HEK293 (cell line): Measurements from ENCODE around the gene IL3RA.

Source experiments
- GLI2 ChIP-seq: fragments of 450-650 bp; formaldehyde crosslinking; IDR thresholded peaks from 2 replicates; pipeline ENCODE4; 2017; ENCODE audit warnings: missing biosample characterization, missing genetic modification characterization, low read depth, borderline replicate concordance
- INSM2 ChIP-seq: fragments of 450-650 bp; formaldehyde crosslinking; IDR thresholded peaks from 2 replicates; pipeline ENCODE4 v1.5.1; 2016; ENCODE audit warnings: missing biosample characterization, missing genetic modification characterization
- KLF8 ChIP-seq: fragments of 450-650 bp; formaldehyde crosslinking; IDR thresholded peaks from 2 replicates; pipeline ENCODE4 v1.5.1; 2016; ENCODE audit warnings: missing biosample characterization, missing genetic modification characterization
- MYNN ChIP-seq: fragments of 450-650 bp; formaldehyde crosslinking; IDR thresholded peaks from 2 replicates; pipeline ENCODE4 v1.5.1; 2016; ENCODE audit warnings: missing biosample characterization, missing genetic modification characterization, borderline replicate concordance
- PATZ1 ChIP-seq: fragments of 450-650 bp; formaldehyde crosslinking; IDR thresholded peaks from 2 replicates; pipeline ENCODE4 v1.5.1; 2016; ENCODE audit warnings: missing biosample characterization, missing genetic modification characterization
- PRDM1 ChIP-seq: fragments of 450-650 bp; formaldehyde crosslinking; IDR thresholded peaks from 2 replicates; pipeline ENCODE4; 2016; ENCODE audit warnings: missing biosample characterization, missing genetic modification characterization
- REPIN1 ChIP-seq: fragments of 450-650 bp; formaldehyde crosslinking; IDR thresholded peaks from 2 replicates; pipeline ENCODE4 v1.5.1; 2017; ENCODE audit warnings: missing biosample characterization, missing genetic modification characterization, low read depth
- SCRT2 ChIP-seq: fragments of 450-650 bp; formaldehyde crosslinking; IDR thresholded peaks from 2 replicates; pipeline ENCODE4 v1.5.1; 2016; ENCODE audit warnings: missing biosample characterization, missing genetic modification characterization
- ZBTB44 ChIP-seq: fragments of 450-650 bp; IDR thresholded peaks from 2 replicates; pipeline ENCODE4 v1.5.1; 2018; ENCODE audit warnings: missing biosample characterization, mild to moderate bottlenecking, missing genetic modification characterization
- ZBTB49 ChIP-seq: fragments of 450-650 bp; formaldehyde crosslinking; IDR thresholded peaks from 2 replicates; pipeline ENCODE4 v1.5.1; 2016; ENCODE audit warnings: missing biosample characterization, missing genetic modification characterization, low read depth
- ZBTB6 ChIP-seq: fragments of 450-650 bp; formaldehyde crosslinking; IDR thresholded peaks from 2 replicates; pipeline ENCODE4 v1.5.1; 2017; ENCODE audit warnings: missing biosample characterization, missing genetic modification characterization
- ZNF211 ChIP-seq: fragments of 450-650 bp; formaldehyde crosslinking; IDR thresholded peaks from 2 replicates; pipeline ENCODE4 v1.5.1; 2016; ENCODE audit warnings: low read depth, missing biosample characterization, missing genetic modification characterization
- ZNF24 ChIP-seq: fragments of 450-650 bp; formaldehyde crosslinking; IDR thresholded peaks from 2 replicates; pipeline ENCODE4 v1.5.1; 2016; ENCODE audit warnings: missing biosample characterization, missing genetic modification characterization
- ZNF248 ChIP-seq: fragments of 450-650 bp; formaldehyde crosslinking; IDR thresholded peaks from 2 replicates; pipeline ENCODE4 v1.5.1; 2017; ENCODE audit warnings: missing biosample characterization, missing genetic modification characterization
- ZNF354C ChIP-seq: fragments of 450-650 bp; formaldehyde crosslinking; IDR thresholded peaks from 2 replicates; pipeline ENCODE4 v1.5.1; 2016; ENCODE audit warnings: missing biosample characterization, missing genetic modification characterization, low read depth, borderline replicate concordance
- ZNF394 ChIP-seq: fragments of 450-650 bp; formaldehyde crosslinking; IDR thresholded peaks from 2 replicates; pipeline ENCODE4 v1.5.1; 2016; ENCODE audit warnings: missing biosample characterization, missing genetic modification characterization, mild to moderate bottlenecking, moderate library complexity, borderline replicate concordance
- ZNF426 ChIP-seq: fragments of 450-650 bp; formaldehyde crosslinking; IDR thresholded peaks from 2 replicates; pipeline ENCODE4 v1.5.1; 2017; ENCODE audit warnings: missing biosample characterization, missing genetic modification characterization, mild to moderate bottlenecking, inconsistent platforms, moderate library complexity
- ZNF449 ChIP-seq: fragments of 450-650 bp; formaldehyde crosslinking; IDR thresholded peaks from 2 replicates; pipeline ENCODE4 v1.5.1; 2017; ENCODE audit warnings: missing biosample characterization, mild to moderate bottlenecking, missing genetic modification characterization, moderate library complexity
- ZNF473 ChIP-seq: fragments of 450-650 bp; formaldehyde crosslinking; IDR thresholded peaks from 2 replicates; pipeline ENCODE4 v1.5.1; 2017; ENCODE audit warnings: missing biosample characterization, missing genetic modification characterization
- ZNF513 ChIP-seq: fragments of 450-650 bp; IDR thresholded peaks from 2 replicates; pipeline ENCODE4 v1.5.1; 2018; ENCODE audit warnings: missing biosample characterization, missing genetic modification characterization
- ZNF555 ChIP-seq: fragments of 450-650 bp; formaldehyde crosslinking; conservative IDR thresholded peaks from 2 replicates; pipeline ENCODE4 v1.5.1; 2017; ENCODE audit warnings: missing biosample characterization, mild to moderate bottlenecking, missing genetic modification characterization, inconsistent platforms
- ZNF624 ChIP-seq: fragments of 450-650 bp; formaldehyde crosslinking; IDR thresholded peaks from 2 replicates; pipeline ENCODE4 v1.5.1; 2017; ENCODE audit warnings: missing biosample characterization, missing genetic modification characterization
- ZNF626 ChIP-seq: fragments of 450-650 bp; sonication (Bioruptor Pico); formaldehyde crosslinking; IDR thresholded peaks from 2 replicates; pipeline ENCODE4 v1.5.1; 2018; ENCODE audit warnings: missing biosample characterization, missing genetic modification characterization, inconsistent platforms
- ZSCAN23 ChIP-seq: fragments of 450-650 bp; formaldehyde crosslinking; IDR thresholded peaks from 2 replicates; pipeline ENCODE4 v1.5.1; 2016; ENCODE audit warnings: missing biosample characterization, missing genetic modification characterization
- ZSCAN5A ChIP-seq: fragments of 450-650 bp; formaldehyde crosslinking; IDR thresholded peaks from 2 replicates; pipeline ENCODE4 v1.5.1; 2016; ENCODE audit warnings: missing biosample characterization, missing genetic modification characterization

The IL3RA gene

GRCh38 chrX:1392376-1393068, 55.9 kb downstream of the IL3RA start (continued):
- TF ChIP-seq INSM2 (tag by site-specific recombination) (peak; percentile 71), ZNF354C (no peak), ZNF513 (tag by site-specific recombination) (no peak; the same call in 1 of the 2 replicates), SCRT2 (tag by site-specific recombination) (no peak), PATZ1 (tag by site-specific recombination) (peak; percentile 96), ZNF211 (tag by site-specific recombination) (no peak), ZBTB49 (tag by site-specific recombination) (no peak), ZNF473 (tag by site-specific recombination) (no peak), PRDM1 (tag by site-specific recombination) (no peak), ZBTB44 (tag by site-specific recombination) (no peak), ZNF624 (tag by site-specific recombination) (no peak), ZNF449 (tag by site-specific recombination) (no peak), ZNF426 (no peak), ZSCAN23 (no peak), REPIN1 (tag by site-specific recombination) (peak; percentile 45; the same call in 1 of the 2 replicates), ZBTB6 (no peak), KLF8 (tag by site-specific recombination) (peak; percentile 77), GLI2 (no peak), ZNF24 (no peak), ZNF394 (tag by site-specific recombination) (peak; percentile 18; the same call in 1 of the 2 replicates), ZNF555 (tag by site-specific recombination) (no peak), ZNF248 (tag by site-specific recombination) (no peak), ZSCAN5A (tag by site-specific recombination) (peak; percentile 73; the same call in 1 of the 2 replicates), ZNF626 (tag by site-specific recombination) (no peak), MYNN (no peak)
